Measurements from ENCODE around the gene SMG6.

DNA sequence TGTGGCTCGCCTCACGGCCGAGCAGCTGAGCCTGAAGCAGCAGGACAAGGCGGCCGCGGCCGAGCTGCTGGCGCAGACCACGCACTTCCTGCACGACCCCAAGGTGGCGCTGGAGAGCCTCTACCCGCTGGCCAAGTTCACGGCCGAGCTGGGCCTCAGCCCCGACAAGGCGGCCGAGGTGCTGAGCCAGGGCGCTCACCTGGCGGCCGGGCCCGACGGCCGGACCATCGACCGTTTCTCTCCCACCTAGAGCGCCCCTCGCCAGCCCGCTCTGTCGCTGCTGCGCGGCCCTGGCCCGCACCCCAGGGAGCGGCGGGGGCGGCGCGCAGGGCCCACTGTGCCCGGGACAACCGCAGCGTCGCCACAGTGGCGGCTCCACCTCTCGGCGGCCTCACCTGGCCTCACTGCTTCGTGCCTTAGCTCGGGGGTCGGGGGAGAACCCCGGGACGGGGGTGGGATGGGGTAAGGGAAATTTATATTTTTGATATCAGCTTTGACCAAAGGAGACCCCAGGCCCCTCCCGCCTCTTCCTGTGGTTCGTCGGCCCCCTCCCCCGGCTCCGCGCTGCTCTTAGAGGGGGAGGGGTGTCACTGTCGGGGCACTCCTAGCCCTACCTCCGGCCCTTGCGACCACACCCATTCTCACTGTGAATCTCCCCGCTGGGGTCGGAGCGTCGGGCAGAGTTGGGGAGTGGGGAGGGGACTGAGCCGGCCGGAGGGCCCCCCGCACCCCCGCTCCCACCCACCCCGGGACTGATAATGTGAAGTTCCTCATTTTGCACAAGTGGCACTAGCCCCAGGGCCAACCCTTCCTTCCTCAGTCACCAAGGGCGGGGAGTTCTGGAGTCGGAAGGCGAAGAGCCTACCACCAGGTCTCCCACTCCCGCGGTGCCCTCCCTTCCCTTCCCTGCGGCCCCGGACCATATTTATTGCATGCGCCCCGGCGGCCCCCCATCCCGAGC, 244.7 kb downstream of the SMG6 start:
- TF ChIP-seq, protein P1, sequence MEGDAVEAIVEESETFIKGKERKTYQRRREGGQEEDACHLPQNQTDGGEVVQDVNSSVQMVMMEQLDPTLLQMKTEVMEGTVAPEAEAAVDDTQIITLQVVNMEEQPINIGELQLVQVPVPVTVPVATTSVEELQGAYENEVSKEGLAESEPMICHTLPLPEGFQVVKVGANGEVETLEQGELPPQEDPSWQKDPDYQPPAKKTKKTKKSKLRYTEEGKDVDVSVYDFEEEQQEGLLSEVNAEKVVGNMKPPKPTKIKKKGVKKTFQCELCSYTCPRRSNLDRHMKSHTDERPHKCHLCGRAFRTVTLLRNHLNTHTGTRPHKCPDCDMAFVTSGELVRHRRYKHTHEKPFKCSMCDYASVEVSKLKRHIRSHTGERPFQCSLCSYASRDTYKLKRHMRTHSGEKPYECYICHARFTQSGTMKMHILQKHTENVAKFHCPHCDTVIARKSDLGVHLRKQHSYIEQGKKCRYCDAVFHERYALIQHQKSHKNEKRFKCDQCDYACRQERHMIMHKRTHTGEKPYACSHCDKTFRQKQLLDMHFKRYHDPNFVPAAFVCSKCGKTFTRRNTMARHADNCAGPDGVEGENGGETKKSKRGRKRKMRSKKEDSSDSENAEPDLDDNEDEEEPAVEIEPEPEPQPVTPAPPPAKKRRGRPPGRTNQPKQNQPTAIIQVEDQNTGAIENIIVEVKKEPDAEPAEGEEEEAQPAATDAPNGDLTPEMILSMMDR (IDR thresholded peaks at IDR 0.05) = peak; percentile 91
- no peak for TF ChIP-seq ZFX (IDR thresholded peaks at IDR 0.05; ENCODE audit: borderline replicate concordance)

Data from 22Rv1 (cell line).